GM12891 (cell line): ENCODE measurements around the gene ACTR5.

Experiments used
- POLR2A ChIP-seq: IDR thresholded peaks from 2 replicates; pipeline ENCODE4 v1.6.1; 2011; ENCODE audit warnings: low read depth, low read length, control low read depth
- POLR2AphosphoS5 ChIP-seq: IDR thresholded peaks from 2 replicates; pipeline ENCODE4 v1.6.1; 2011; ENCODE audit warnings: low read depth, low read length, control low read depth

DNA sequence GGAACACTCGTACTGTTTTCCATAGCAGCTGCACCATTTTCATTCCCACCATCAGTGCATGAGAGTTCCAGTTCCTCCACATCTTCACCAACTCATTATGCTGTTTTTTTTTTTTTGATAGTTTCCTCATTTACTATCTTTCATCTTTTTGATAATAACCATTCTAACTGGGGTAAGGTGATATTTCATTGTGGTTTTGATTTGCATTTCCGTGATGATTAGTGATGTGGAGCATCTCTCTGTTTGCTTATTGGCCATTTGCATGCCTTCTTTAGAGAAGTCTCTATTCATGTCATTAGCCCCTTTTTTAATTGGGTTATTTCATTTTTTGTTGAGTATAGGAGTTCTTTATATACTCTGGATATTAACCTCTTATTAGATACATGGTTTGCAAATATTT, 25.9 kb downstream of the ACTR5 start:
- TF ChIP-seq POLR2A (no peak), POLR2AphosphoS5 (no peak)
